B cell (primary cell): ENCODE data around the gene CA11.

ENCODE experiments used
- EZH2 ChIP-seq: IDR thresholded peaks from 2 replicates; pipeline ENCODE4 v1.6.1; 2012; ENCODE audit warnings: borderline replicate concordance, low read depth, mild to moderate bottlenecking, moderate library complexity, low read length; ENCODE audit not compliant: insufficient read depth, poor library complexity, severe bottlenecking
- TF ChIP-seq, protein P1 (sequence below): fragments of 200-600 bp; IDR thresholded peaks from one replicate; pipeline ENCODE4 v1.8.0; 2022; ENCODE audit warnings: antibody characterized with exemption, mild to moderate bottlenecking

DNA sequence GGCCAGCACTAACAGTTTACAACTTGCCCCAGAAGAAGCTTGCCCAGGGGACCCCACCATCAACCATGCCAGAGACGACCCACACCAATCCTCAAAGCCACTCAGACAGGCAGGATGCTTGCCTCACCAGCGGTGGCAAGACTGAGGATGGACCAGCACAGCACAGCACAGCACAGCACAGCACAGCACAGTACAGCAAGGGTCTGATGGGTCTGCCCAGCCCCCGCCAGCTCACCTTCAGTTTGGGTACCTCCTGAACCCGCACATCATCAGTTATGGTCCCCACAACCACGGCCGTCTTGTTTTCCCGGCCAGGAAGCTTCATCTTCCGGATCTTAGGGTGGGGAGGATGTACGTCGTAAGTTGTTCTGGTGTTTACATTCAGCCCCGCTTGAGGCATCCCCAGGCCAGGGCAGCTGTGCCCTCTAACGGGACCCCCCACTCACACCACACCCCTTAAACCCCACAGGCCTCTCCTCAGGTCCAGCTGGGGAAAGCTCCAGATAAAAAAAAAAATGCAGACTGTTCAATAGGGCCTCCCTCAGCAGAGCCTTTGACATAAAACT lies 29.4 kb downstream of the CA11 start:
- no peak for TF ChIP-seq EZH2
- TF ChIP-seq, protein P1, sequence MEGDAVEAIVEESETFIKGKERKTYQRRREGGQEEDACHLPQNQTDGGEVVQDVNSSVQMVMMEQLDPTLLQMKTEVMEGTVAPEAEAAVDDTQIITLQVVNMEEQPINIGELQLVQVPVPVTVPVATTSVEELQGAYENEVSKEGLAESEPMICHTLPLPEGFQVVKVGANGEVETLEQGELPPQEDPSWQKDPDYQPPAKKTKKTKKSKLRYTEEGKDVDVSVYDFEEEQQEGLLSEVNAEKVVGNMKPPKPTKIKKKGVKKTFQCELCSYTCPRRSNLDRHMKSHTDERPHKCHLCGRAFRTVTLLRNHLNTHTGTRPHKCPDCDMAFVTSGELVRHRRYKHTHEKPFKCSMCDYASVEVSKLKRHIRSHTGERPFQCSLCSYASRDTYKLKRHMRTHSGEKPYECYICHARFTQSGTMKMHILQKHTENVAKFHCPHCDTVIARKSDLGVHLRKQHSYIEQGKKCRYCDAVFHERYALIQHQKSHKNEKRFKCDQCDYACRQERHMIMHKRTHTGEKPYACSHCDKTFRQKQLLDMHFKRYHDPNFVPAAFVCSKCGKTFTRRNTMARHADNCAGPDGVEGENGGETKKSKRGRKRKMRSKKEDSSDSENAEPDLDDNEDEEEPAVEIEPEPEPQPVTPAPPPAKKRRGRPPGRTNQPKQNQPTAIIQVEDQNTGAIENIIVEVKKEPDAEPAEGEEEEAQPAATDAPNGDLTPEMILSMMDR = no peak
